SKM-1 treated with dmso at 0.1 percent for 144 hours (cell line): ENCODE measurements around the gene NHSL2.
"Not testable (repeated sequence)": the region's sequence is repeated elsewhere in the genome, so short reads cannot be mapped to it uniquely, and the experiment has no call there.

Experiments used
- DNase-seq: peaks from one replicate; lab custom pipeline; 2025; ENCODE audit not compliant: unreplicated experiment; lab: John Stamatoyannopoulos, UW

Gene NHSL2

DNA sequence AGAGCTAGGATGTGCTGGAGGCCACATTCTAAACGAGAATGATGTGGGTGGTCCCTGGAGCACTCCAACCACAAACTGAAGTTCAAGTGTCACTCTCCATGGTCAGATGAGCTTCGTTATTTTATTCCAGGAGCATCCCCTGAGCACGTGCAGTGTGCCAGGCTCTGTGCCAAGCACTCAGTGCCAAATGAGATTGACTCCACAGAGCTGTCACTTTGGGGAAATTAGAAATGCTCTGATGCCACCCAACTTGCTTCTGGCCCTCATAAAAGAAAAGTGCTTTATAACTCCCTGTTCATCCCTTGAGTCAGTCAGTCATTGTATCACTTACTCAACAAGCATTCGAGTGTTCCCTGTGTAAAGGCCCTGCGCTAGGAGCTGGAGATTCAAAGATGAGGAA, 129.9 kb downstream of the NHSL2 start:
- DNase-seq: no peak

DNA sequence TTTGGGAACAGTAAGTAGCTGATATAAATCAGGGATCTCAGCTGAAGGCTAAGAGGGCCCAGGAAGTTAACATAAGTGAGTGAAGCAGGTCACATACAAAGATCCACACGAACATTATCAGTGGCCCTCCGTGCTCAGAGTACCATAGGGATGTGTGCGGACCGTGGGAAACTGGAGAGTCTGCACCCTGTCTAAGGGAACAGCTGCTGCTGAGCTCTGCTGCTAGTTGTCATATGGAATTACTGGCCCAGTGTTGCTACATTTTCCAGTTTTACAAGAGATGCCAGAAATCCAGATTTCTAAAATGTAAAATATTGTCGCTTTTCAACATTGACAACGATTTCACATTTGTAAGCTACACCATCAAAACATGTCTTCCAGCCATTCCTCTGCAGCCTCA, 130.5 kb downstream of the NHSL2 start:
- DNase-seq: no peak

DNA sequence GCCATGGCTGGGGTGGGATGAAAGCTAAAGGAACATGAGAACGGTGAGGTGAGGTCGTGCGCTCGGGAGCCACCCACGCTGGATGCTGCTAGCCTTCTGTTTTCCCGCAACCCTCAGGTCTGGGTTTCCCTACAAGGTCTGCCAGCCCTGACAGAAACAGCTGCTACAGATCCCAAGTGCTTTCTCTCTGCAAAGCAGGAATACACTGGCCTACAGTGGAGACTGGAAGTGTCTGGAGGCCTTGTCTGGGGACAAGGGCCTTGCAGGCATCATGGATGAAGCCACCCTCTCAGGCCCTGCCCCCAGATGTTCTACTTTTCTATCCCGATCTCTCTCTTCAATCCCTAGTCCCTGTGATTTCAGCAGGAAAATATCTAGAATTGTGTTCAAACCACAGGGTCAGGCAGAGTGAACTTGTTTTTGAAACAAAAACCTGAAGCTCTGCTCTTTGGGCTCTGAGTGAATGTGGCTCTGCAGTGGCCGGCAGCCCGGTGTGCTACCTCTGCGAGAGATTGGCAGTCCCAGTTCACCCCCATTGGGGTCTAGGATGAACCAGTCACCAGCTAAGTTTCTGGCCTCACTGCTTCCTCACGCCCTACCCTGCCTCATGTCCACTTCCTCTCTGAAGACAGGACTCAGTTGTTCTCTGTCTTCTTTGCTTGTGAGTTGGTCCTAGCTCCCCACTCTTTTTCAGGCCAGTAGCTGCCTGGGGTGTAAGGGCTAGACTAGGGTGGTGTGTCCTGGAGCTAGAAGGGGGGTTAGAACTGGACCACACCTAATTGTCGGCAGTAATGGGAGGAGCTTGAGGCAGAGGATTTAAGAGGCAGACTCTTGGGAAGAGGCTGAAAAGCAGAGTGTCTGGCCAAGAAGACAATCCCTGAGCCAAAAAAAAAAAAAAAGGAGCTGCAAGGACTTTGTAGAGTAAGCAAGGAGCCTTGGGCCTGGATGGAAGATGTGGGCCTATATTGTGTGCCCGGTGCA, 131.5 kb downstream of the NHSL2 start:
- DNase-seq: no peak

DNA sequence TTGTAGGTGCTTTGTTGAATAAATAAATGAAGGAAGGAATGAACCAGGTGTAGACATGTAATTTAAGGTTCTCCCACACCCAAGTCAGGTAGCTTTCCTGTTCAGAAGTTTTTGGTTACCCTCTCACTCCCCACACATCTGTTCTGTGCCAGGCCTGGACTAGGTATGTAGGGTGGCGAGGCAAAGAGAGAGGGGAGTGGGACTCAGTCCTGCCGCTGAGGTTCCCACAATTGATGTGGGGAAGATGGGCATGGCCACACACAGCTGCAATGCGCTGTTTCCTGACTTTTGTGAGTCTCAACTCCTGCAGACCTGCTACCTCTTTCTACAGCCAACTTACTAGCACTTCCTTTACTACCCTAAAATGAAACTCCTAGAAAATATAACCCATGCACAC, 132.2 kb downstream of the NHSL2 start:
- no peak for DNase-seq

DNA sequence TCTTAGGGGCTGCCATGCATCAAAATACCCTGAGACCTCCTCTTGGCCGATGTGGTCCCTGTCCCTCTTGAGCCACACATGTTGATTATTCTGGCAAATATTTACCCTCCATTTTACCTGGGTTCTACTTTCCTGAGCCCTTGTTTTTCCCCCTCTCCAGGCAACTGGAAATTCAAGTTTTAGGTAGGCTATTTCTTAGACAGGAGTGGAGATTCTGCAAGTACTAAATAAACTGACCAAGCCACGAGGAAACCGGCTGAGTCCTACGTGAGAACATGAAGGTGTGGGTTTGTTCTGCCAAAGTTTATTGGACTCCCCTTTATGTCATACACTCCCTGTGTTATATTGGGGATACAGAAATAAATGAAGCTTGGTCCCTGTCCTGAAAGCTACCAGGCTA, 133.0 kb downstream of the NHSL2 start:
- no peak for DNase-seq

DNA sequence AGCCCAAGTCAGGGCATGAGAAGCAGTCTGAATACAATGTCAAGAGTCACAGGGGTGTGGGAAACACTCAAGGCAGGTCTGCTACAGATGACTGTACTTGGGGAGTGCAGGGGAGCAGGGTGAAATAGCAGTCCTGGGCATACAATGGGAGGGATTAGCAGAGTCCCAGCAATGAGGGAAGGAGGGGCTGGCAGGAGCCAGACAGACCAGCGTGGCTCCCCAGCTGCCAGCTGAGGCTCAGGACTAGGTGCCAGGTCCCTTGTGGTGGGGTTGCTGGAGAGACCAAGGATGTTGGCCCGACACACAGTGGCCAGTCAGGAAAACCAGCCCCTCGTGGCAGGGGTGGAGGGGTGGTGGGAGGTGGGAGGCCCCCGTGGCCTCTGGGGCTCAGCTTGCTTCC, 134.5 kb downstream of the NHSL2 start:
- no peak for DNase-seq

DNA sequence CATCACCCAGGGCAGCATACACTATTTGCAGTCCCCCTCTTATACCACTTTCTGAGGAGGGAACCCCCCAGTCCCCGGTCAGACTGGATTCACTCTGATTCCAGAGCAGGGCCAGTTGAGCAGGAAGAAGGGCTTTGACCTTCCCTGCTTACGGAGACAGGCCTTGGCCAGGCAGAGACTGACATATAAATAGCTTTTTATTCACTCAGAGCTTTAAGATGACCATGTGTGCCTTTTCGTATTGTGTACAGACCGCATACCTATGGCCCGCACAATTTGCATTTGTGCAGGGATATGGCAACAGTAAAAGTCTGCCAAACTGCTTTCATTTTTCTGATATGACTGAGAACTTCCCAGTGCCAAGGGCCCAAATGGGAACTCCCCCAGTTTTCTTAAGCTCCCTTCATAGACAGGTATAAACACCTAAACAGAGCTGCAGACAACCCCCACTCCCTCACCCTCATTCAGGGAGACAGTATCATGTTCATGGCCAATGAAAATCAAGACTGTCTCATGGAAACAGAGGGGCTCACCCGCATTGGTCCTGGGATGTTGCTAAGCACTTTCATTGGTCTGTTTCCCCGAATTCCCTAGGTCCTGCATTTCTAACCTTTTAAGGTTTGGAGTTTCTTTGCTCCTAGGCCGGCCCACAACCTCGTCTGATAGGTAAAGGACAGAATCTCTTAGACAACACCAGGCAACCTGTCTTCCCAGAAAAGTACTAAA, 135.1 kb downstream of the NHSL2 start:
- no peak for DNase-seq

DNA sequence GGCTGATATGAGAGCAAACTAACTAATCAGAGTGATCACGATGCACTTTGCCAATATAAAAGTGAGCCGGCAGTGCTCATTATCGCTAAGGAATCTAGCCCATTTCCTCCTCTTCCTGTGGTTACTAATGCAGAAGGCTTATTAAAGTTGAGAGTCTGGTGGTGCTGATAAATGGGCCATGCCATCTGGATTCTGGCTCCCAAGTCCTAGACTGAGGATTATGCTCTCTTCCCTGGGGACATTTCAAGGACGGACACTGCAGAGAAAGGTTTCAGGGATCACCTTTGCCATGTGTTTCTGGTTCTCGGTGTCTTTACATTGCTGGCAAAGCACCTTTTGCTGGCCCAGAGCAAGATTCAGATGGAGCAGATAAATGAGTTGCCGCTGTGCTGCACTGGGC, 135.8 kb downstream of the NHSL2 start:
- no peak for DNase-seq

DNA sequence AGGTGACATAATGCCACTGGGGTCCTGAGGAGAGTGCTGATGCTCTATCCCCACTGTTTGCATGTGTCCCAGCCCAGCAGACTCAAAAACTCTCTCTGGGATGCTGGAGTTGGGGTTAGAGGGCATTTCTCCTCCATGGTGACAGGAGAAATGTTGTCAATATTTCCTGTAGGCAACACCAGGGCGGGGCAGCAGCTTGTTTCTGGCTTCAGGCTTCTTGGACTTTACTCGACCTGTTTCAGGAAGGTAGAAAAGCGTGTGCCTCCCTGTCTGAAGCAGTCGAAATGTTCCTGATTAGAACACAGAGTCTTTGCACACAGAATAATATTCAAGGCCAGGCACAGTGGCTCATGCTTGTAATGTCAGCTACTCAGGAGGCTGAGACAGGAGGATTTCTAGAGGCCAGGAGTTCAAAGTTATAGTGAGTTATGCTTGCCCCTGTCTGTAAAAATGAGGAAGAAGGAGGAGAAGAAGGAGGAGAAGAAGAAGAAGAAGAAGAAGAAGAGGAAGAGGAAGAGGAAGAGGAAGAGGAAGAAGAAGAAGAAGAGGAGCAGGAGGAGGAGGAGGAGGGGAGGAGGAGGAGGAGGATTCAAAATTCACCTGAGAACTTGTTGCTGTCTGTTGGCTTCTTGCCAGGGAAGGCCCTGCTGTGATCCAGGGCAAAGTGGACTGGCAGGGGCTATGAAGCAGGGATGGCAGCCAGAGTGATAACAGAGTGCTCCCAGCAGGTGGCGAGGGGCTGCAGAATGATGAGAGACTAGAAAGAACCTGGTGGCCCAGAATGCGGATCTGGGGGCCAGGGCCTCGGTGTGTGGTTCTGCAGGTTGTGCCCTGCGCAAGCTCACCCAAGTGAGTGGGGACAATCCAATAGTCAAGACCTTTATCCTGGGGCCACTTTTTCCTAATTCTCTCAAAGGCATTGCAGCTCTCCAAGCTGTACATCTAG, 138.1 kb downstream of the NHSL2 start:
- no peak for DNase-seq

DNA sequence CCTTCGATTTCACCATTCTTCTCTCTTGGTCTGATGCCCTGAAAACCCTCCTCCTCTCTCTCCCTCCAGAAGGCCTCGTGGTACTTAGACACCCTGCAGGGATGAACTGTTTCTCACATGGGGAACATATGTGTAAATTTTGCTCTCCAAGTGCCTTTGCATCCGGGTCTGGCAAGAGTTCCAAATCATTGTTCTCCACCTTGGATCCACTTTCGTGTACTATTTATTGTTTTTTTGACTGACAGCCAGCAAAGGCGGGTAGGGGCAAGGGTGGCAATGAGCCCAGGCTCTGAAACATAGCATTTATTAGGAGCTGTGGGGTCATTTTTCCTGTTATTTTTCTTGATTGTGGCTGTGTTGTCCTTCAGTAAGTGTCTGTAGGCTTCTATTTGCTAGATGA, 139.4 kb downstream of the NHSL2 start:
- no peak for DNase-seq

DNA sequence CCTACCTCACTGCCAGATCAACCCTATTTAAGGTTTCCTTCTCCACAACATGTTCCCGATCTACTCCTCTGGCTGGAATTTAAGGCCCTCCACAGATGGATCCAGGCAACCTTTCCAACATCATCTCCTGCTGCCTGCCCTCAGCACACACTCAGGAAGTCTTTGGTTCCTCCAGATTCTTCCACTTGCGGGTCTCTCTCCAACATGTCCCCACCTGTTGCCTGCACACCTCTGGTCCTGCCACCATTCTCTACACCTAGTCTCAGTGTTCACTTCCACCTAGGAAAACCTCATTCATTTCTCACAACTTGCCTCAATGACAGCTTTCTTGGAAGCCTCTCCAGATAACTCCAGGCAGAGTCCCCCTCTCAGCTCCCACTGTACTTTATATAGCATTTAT, 140.9 kb downstream of the NHSL2 start:
- no peak for DNase-seq

DNA sequence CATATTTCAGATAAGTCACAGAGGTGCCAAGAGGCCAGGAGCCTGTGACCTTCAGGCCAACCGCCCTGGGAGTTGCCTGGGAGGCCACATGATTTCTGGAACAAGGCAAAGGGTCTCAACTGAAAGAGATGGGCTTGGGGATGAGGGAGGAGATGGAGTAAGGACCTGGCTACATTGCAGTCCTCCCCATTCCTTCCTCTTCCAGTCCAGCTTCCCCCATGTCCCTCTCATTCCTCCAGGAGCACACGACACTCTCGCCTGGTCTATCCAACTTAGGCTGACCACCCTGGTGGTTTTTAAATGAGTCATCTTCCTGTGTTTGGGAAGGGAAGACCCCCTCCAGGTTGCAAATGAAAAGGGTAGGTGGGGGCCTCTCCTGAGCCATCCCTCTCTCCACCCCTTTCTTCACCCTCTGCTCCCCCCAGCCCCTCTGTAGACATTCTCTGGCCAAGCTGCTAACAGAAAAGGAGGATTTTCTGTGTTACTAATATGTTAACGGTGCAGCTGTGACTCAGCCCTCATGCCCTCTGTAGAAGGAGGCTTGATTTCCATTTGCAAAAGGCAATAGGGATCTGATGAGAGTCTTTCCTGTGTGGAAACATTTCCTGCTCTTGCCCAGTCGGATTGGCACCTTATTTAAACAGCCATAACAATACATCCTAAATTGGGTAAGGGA, 141.9 kb downstream of the NHSL2 start:
- DNase-seq: no peak

DNA sequence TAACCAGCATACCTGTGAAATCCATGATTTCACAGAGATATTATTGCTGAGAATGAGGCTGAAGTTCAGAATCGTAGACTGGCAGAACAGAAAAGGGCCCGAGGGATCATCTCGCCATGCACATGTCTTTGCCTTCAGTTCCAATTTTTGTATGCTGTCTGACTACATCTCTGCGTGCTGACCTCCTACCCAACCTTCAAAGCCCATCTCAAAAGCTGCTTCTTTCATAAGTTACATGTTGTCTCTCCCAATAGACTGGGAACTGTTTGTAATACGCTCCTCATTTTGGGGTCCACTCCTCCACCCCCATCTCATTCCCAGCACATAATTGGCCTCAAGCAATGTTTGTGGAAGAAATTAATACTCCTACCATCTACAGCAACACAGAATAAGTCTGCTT, 142.9 kb downstream of the NHSL2 start:
- DNase-seq: no peak

DNA sequence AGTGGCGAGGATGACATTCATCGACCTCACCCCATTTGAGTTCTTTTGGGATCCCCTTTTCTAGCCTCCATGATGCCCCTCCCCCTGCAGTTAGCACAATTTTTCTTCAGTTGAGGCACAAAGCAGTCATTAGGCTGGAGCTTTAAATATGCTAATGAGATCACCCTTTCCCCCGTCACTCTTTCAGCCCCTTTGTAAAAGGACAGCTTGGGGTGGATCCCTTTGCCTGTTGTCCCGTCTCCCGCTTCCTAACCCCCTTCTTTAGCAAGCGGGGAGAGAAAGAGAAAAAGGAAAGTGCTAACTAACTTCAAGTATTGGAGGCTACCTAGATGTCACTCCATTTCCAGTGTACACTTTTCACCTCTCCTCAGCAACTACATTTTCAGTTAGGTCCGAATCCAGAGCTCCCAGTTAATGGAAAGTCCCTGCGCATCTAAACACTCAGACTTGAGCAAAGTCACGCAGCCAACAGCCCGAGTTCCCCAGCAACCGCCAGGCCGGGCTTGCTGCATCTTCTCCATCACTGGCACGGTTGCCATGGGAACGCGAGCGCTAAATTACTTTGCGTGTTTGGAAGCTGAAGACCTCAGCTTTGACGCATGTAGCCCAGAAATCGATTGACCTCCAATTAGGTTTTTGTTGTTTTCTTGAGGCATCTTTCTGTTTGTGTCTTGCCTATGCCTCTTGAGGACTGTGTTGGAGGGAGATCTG, 144.3 kb downstream of the NHSL2 start:
- DNase-seq: no peak

DNA sequence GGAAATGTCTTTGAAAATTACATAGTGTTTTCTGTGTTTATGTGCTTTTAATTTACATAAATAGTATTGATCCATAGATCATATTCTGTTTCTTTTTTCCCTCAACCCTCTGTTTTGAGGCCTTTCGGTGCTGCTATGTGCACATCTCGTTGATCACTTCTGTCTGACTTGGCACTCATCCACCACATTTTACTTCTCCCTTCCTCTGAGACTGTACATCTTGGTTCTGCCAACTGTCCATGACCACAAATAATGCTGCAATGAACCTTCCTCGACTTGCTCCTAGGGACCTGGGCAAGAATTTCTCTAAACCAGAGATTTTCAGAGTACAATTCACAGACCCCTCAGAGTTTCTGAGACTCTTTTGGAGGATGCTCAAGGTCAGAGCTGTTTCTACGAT, 146.7 kb downstream of the NHSL2 start:
- DNase-seq: peak; percentile 43

DNA sequence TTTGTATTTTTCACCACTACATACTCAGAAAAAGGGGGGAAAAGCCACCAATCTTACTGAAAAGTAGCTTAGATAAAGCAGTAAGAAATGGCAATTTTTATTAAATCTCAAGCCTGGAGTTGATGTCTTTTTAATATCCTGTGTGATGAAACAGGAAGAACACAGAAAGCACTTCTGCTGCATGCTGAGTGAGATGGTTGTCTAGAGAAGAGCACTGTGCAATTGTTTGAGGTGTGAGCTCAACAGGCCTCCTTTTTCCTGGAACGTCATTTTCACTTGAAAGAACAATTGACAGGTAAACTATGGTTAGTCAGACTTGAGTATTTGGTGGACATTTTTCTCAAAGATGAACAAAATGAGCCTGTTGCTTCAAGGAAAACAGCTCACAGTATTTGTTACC, 147.2 kb downstream of the NHSL2 start:
- no peak for DNase-seq

DNA sequence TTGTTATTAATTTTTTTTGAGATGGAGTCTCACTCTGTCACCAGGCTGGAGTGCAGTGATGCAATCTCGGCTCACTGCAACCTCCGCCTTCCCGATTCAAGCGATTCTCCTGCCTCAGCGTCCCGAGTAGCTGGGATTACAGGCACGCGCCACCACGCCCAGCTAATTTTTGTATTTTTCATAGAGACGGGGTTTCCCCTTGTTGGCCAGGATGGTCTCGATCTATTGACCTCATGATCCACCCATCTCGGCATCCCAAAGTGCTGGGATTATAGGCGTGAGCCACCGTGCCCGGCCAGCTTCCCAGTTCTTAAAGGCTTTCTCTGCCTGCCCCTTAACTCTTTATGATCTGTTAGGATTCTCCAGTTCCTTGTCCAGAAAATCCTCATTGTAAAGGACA, 147.7 kb downstream of the NHSL2 start:
- not testable (repeated sequence) for DNase-seq

DNA sequence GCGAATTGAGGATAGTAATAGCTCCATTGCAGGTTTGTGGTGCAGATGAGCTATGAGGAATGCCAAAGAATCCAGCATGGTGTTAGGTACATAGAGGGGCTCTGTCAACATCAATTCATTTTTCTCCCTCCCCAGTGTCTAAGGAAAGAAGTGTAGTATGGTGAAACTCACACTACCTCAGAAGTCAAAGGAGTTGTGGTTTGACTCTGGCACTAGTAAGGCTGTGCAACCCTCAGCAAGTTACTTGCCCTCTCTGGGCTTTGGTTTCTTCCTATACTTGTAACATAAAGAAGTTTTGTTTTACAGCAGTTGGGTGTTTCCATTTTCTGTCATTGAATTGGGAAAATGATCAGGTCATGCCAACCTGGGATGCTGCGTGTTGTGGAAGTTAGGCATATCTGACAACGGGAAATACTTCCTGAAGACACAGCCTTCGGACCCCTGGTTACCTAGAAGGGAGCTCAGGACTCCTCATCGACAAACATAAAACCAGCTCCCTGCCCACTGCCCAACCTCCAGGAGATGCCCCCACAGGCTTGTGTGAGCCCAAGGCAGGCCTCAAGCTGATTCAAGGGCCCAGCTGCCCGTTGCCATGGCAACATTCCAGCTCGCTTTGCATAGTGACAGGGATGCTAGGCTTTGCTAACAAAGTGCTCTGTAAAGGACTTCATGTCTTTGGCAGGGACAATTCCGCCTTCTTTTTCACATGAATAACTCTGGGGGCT, 149.7 kb downstream of the NHSL2 start:
- DNase-seq: no peak

DNA sequence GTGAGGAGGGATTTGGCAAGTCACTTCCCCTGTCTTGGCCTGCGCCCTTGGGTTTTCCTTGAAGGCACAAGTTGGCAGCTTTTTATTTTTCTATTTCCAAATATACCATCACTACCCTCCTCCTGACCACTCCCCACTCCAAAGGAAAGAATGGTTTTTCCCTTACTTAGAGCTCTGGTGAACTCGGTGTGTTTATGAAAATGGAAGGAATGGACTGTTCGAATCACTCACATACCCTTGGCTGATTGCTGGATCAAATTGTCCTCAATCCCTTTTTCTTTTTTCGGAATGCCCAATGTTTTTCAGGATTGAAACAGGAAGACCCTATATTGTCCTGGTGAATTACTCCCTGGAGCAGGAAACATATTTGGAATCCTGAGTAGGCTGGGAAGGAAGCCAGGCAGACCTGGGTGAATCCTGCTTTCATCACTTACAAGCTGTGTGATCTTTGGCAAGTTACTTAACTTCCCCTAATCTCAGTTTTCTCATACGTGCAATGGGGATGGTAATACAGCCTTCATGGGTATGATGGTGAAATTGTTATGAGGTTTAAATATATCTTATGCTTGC, 150.4 kb downstream of the NHSL2 start:
- no peak for DNase-seq
